Hair follicular keratinocyte (primary cell): ENCODE results near the gene KBTBD8. TPM values are rescaled to one million over a fixed set of nuclear protein-coding genes. Genes with fewer than 3 reads are reported as not detected.

Experiments used
- total RNA-seq: library from RNA; depleted of rRNA; stranded (reverse); fragments of >200 nt; gene quantifications from 2 replicates; pipeline ENCODE4 v1.2.3, GENCODE V29; 2015

KBTBD8 gene
- 2.0 and 3.8 TPM in 2 replicates for total RNA-seq

GRCh38 chr3:66998113-66998903 is at the start of gene KBTBD8:
KBTBD8 (plus strand) TSS chr3:66998307; CDS start chr3:66998356, 49 bp downstream.

